Liver (tissue), 3 donors: ENCODE measurements around the gene ATP5MC3.

ENCODE experiments used
- CTCF ChIP-seq: fragments of 150-350 bp; IDR thresholded peaks from 2 replicates; pipeline ENCODE4 v1.5.1; 2017; ENCODE audit warnings: improper control_type of control experiment, low read depth, low read length; ENCODE audit not compliant: missing input control
- EGR1 ChIP-seq, 2 donors: IDR thresholded peaks; 2 replicates each; pipeline ENCODE4 v1.6.1; 2016 to 2018; ENCODE audit warnings: antibody characterized with exemption in 2 of 2, low read depth in 2 of 2
- donor health status: healthy.
- donor health status: healthy.

GRCh38 chr2:175227393-175227792 lies 45.9 kb upstream of the ATP5MC3 start:
- TF ChIP-seq EGR1 (IDR thresholded peaks at IDR 0.05; ENCODE audit: low read depth in 2 of 2) (no peak), CTCF (no peak)
